Measurements from ENCODE around the gene SORCS1. TPM values are rescaled to one million over a fixed set of nuclear protein-coding genes. Genes with fewer than 3 reads are reported as not detected.

SORCS1 gene
- total and polyA plus RNA-seq, 4 donors, result 0.08 to 0.21 (median 0.09) TPM; not detected in 1

- DNase-seq (ENCODE audit: low spot score), result no peak
- no peaks in the 10 kb centered on the region for H3K9me3 ChIP-seq (ENCODE audit: control insufficient read depth in 4 of 4, low read length in 3 of 4)
- no peaks in the 10 kb centered on the region for H3K4me1 ChIP-seq (ENCODE audit: control insufficient read depth in 4 of 4, insufficient read depth in 4 of 4, low read length in 3 of 4)
- H3K36me3 ChIP-seq (ENCODE audit: control insufficient read depth in 4 of 4, insufficient read depth in 3 of 4, low read depth in 1 of 4, low read length in 3 of 4), result no peaks in the 10 kb centered on the region
- H3K27ac ChIP-seq (ENCODE audit: low read depth in 1 of 2, low read length in 2 of 2), result no peak overlapping the region
- TF ChIP-seq HNF4G (IDR thresholded peaks at IDR 0.05) (no peak), FOXA1 (IDR thresholded peaks at IDR 0.05) (no peak), JUND (IDR thresholded peaks at IDR 0.05) (no peak), FOXA2 (IDR thresholded peaks at IDR 0.05) (no peak), RAD21 (IDR thresholded peaks at IDR 0.05) (no peak), HNF4A (conservative IDR thresholded peaks at IDR 0.05) (no peak), SP1 (IDR thresholded peaks at IDR 0.05) (no peak), MAX (IDR thresholded peaks at IDR 0.05) (no peak)
- 63% methylated on average over 3 of the region's 3 CpGs for WGBS
- no peaks in the 10 kb centered on the region for H3K27me3 ChIP-seq (ENCODE audit: control insufficient read depth in 4 of 4, insufficient read depth in 4 of 4, low read length in 3 of 4)
- no peak overlapping the region for H3K4me3 ChIP-seq (ENCODE audit: low read depth in 1 of 3, low read length in 3 of 3)
- no peak overlapping the region for H3K9ac ChIP-seq (ENCODE audit: low read depth in 1 of 2, low read length in 2 of 2)
Measured at GRCh38 chr10:106660550-106660949, 504.0 kb downstream of the SORCS1 start.

- H3K9ac ChIP-seq (ENCODE audit: low read depth in 1 of 2, low read length in 2 of 2), result no peak overlapping the region
- H3K27ac ChIP-seq (ENCODE audit: low read depth in 1 of 2, low read length in 2 of 2), result no peak overlapping the region
- TF ChIP-seq RAD21 (IDR thresholded peaks at IDR 0.05) (no peak), FOXA2 (IDR thresholded peaks at IDR 0.05) (no peak)
- H3K9me3 ChIP-seq (ENCODE audit: control insufficient read depth in 4 of 4, low read length in 3 of 4), result no peaks in the 10 kb centered on the region
- H3K4me3 ChIP-seq (ENCODE audit: low read depth in 1 of 3, low read length in 3 of 3), result no peak overlapping the region
- WGBS, result 88% methylated on average over 3 of the region's 3 CpGs
- H3K4me1 ChIP-seq (ENCODE audit: control insufficient read depth in 4 of 4, insufficient read depth in 4 of 4, low read length in 3 of 4), result no peaks in the 10 kb centered on the region
- H3K27me3 ChIP-seq (ENCODE audit: control insufficient read depth in 4 of 4, insufficient read depth in 4 of 4, low read length in 3 of 4), result no peaks in the 10 kb centered on the region
- no peak for DNase-seq (ENCODE audit: low spot score)
- H3K36me3 ChIP-seq (ENCODE audit: control insufficient read depth in 4 of 4, insufficient read depth in 3 of 4, low read depth in 1 of 4, low read length in 3 of 4), result no peaks in the 10 kb centered on the region
Measured at GRCh38 chr10:106655636-106656035, 508.9 kb downstream of the SORCS1 start.

DNA sequence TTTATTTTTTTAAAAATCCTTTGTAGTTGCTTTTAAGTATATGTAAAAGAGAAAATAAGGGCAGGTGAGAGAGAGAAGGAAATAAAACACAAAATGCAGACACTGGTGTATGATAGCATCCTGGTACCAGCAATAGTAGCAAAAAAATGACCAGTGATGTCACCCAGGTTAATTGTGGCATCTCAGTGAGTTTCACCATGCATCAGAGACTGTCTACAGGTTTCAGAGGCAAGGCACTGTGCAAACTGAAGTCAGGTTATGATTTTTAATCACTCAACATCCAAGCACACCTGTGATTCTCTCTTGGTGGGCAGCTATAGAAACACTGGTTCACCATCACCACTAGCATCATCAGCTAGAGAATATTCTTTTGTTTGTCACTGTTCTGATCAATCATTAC, 509.3 kb downstream of the SORCS1 start:
- Histone ChIP-seq H3K27me3 (ENCODE audit: control insufficient read depth in 4 of 4, insufficient read depth in 4 of 4, low read length in 3 of 4) (no peaks in the 10 kb centered on the region), H3K4me3 (ENCODE audit: low read depth in 1 of 3, low read length in 3 of 3) (no peak overlapping the region), H3K4me1 (ENCODE audit: control insufficient read depth in 4 of 4, insufficient read depth in 4 of 4, low read length in 3 of 4) (no peaks in the 10 kb centered on the region), H3K36me3 (ENCODE audit: control insufficient read depth in 4 of 4, insufficient read depth in 3 of 4, low read depth in 1 of 4, low read length in 3 of 4) (no peaks in the 10 kb centered on the region), H3K9me3 (ENCODE audit: control insufficient read depth in 4 of 4, low read length in 3 of 4) (no peaks in the 10 kb centered on the region), H3K9ac (ENCODE audit: low read depth in 1 of 2, low read length in 2 of 2) (no peak overlapping the region), H3K27ac (ENCODE audit: low read depth in 1 of 2, low read length in 2 of 2) (no peak overlapping the region)
- TF ChIP-seq NR2F2 (IDR thresholded peaks at IDR 0.05) (no peak), EGR1 (IDR thresholded peaks at IDR 0.05; ENCODE audit: low read depth in 2 of 2) (no peak), ZBTB33 (IDR thresholded peaks at IDR 0.05) (no peak), RXRA (IDR thresholded peaks at IDR 0.05) (no peak), MAX (IDR thresholded peaks at IDR 0.05) (no peak), SP1 (IDR thresholded peaks at IDR 0.05) (no peak), TAF1 (conservative IDR thresholded peaks at IDR 0.05) (no peak), JUND (IDR thresholded peaks at IDR 0.05) (no peak), FOXA1 (IDR thresholded peaks at IDR 0.05) (no peak), RAD21 (IDR thresholded peaks at IDR 0.05) (no peak), HNF4G (IDR thresholded peaks at IDR 0.05) (no peak), HNF4A (conservative IDR thresholded peaks at IDR 0.05) (no peak), YY1 (IDR thresholded peaks at IDR 0.05) (no peak)
- TF ChIP-seq, protein P1, sequence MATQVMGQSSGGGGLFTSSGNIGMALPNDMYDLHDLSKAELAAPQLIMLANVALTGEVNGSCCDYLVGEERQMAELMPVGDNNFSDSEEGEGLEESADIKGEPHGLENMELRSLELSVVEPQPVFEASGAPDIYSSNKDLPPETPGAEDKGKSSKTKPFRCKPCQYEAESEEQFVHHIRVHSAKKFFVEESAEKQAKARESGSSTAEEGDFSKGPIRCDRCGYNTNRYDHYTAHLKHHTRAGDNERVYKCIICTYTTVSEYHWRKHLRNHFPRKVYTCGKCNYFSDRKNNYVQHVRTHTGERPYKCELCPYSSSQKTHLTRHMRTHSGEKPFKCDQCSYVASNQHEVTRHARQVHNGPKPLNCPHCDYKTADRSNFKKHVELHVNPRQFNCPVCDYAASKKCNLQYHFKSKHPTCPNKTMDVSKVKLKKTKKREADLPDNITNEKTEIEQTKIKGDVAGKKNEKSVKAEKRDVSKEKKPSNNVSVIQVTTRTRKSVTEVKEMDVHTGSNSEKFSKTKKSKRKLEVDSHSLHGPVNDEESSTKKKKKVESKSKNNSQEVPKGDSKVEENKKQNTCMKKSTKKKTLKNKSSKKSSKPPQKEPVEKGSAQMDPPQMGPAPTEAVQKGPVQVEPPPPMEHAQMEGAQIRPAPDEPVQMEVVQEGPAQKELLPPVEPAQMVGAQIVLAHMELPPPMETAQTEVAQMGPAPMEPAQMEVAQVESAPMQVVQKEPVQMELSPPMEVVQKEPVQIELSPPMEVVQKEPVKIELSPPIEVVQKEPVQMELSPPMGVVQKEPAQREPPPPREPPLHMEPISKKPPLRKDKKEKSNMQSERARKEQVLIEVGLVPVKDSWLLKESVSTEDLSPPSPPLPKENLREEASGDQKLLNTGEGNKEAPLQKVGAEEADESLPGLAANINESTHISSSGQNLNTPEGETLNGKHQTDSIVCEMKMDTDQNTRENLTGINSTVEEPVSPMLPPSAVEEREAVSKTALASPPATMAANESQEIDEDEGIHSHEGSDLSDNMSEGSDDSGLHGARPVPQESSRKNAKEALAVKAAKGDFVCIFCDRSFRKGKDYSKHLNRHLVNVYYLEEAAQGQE (IDR thresholded peaks at IDR 0.05), result no peak
- TF ChIP-seq, protein P2, sequence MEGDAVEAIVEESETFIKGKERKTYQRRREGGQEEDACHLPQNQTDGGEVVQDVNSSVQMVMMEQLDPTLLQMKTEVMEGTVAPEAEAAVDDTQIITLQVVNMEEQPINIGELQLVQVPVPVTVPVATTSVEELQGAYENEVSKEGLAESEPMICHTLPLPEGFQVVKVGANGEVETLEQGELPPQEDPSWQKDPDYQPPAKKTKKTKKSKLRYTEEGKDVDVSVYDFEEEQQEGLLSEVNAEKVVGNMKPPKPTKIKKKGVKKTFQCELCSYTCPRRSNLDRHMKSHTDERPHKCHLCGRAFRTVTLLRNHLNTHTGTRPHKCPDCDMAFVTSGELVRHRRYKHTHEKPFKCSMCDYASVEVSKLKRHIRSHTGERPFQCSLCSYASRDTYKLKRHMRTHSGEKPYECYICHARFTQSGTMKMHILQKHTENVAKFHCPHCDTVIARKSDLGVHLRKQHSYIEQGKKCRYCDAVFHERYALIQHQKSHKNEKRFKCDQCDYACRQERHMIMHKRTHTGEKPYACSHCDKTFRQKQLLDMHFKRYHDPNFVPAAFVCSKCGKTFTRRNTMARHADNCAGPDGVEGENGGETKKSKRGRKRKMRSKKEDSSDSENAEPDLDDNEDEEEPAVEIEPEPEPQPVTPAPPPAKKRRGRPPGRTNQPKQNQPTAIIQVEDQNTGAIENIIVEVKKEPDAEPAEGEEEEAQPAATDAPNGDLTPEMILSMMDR (IDR thresholded peaks at IDR 0.05; ENCODE audit: low read depth, low read length, missing input control), result no peak
- DNase-seq (ENCODE audit: low spot score), result no peak
